SU-DHL-6 (cell line): Measurements from ENCODE around the gene WSCD1.

Source experiments
- H2AFZ ChIP-seq: fragments of 200-600 bp; sonication (generic); 2 replicates; pipeline ENCODE4 v1.6.1; 2014; ENCODE audit warnings: low read depth, mild to moderate bottlenecking, moderate library complexity, mixed read lengths, antibody characterized with exemption, low read length; ENCODE audit not compliant: severe bottlenecking
- H3F3A ChIP-seq: fragments of 200-600 bp; shearing (Covaris generic); 2 replicates; pipeline ENCODE4 v1.6.0; 2016; ENCODE audit warnings: antibody characterized with exemption, mild to moderate bottlenecking; ENCODE audit not compliant: insufficient read depth
- H3K27ac ChIP-seq: fragments of 200-600 bp; sonication (generic); 2 replicates; pipeline ENCODE4 v1.5.1; 2016; ENCODE audit warnings: low read depth, mild to moderate bottlenecking, low read length, moderate library complexity, mixed read lengths
- H3K27me3 ChIP-seq: fragments of 200-600 bp; sonication (generic), shearing (Covaris generic); 2 replicates; pipeline ENCODE4 v1.6.0; 2014; ENCODE audit warnings: mild to moderate bottlenecking, low read length
- H3K36me3 ChIP-seq: fragments of 200-600 bp; sonication (generic); 2 replicates; pipeline ENCODE4 v1.6.1; 2014; ENCODE audit warnings: mild to moderate bottlenecking, low read length, mixed read lengths
- H3K4me2 ChIP-seq: fragments of 300-600, 200-600 bp; shearing (Covaris generic), sonication (generic); 2 replicates; pipeline ENCODE4 v1.6.0; 2014; ENCODE audit warnings: low read length, low read depth, mild to moderate bottlenecking; ENCODE audit not compliant: poor library complexity, severe bottlenecking
- H3K4me3 ChIP-seq: fragments of 200-600 bp; sonication (generic); 2 replicates; pipeline ENCODE4 v1.5.1; 2014; ENCODE audit warnings: antibody characterized with exemption, low read length, mild to moderate bottlenecking, mixed read lengths; ENCODE audit not compliant: insufficient read depth, poor library complexity, severe bottlenecking
- H3K79me2 ChIP-seq: fragments of 200-600 bp; sonication (generic); 2 replicates; pipeline ENCODE4 v1.6.1; 2014; ENCODE audit warnings: mild to moderate bottlenecking, low read length, moderate library complexity; ENCODE audit not compliant: insufficient read depth
- H3K9ac ChIP-seq: fragments of 200-600 bp; sonication (generic); 2 replicates; pipeline ENCODE4 v1.7.0; 2014; ENCODE audit warnings: mild to moderate bottlenecking, low read length
- H3K9me2 ChIP-seq: fragments of 200-600 bp; sonication (generic); replicated peaks from 2 replicates; pipeline ENCODE4 v1.6.1; 2014; ENCODE audit warnings: low read length; ENCODE audit not compliant: insufficient read depth
- H3K9me3 ChIP-seq: fragments of 200-600 bp; sonication (generic); 2 replicates; pipeline ENCODE4 v1.6.1; 2014; ENCODE audit warnings: low read length, mixed read lengths; ENCODE audit not compliant: insufficient read depth
- H4K20me1 ChIP-seq: fragments of 200-600 bp; sonication (generic); 2 replicates; pipeline ENCODE4 v1.6.1; 2014; ENCODE audit warnings: low read depth, mild to moderate bottlenecking, antibody characterized with exemption, low read length, moderate library complexity, mixed read lengths
- CTCF ChIP-seq: fragments of 200-600 bp; sonication (generic); IDR thresholded peaks from one replicate; pipeline ENCODE4 v1.5.1; 2017; ENCODE audit warnings: antibody characterized with exemption, mild to moderate bottlenecking, low read length, moderate library complexity; ENCODE audit not compliant: insufficient read depth, poor library complexity, severe bottlenecking
- EZH2phosphoT487 ChIP-seq: fragments of 200-600 bp; sonication (generic), shearing (Covaris generic); conservative IDR thresholded peaks from 2 replicates; pipeline ENCODE4 v1.6.1; 2018; ENCODE audit warnings: mild to moderate bottlenecking, antibody characterized with exemption, low read length, moderate library complexity, mixed read lengths

WSCD1 gene

DNA sequence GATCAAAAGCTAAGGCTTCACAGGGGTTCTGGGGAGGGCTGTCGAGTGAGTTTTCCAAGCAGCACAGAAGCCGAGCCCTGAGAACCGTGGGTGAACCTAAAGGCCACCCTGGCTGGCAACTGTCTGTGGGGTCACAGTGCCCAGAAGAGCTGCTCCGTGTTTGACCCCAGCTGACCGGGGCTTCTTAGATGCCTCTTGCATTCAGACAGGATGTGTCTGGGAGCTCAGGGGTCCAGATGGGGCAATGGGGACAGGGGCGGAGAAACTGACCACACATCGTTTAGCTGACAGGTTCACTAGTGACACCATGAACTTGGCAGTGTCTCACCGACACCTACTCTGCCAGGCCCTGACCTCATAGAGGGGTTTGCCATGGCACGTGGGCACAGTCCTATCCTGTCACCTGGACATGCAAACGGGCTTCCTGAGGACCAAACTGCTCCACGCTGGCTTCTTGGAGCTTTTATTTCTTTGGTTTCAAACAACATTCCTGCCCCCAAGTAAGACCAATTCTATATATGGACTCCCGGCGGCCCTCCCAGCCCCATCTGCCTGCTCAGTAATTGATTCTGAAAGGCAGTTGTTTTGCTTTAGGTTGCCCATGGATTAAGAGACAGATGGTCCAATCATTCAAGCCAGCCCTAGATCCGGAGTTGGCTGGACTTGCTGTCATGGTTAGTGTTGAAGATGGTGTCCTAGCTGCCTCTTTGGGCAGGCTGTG, 22.2 kb downstream of the WSCD1 start:
- Histone ChIP-seq H4K20me1 (no peaks in the 10 kb centered on the region), H3F3A (no peaks in the 10 kb centered on the region), H3K27ac (no peak overlapping the region), H3K4me2 (no peak overlapping the region), H3K9me2 (no peaks in the 10 kb centered on the region), H3K9me3 (no peaks in the 10 kb centered on the region), H3K9ac (no peak overlapping the region), H3K79me2 (no peaks in the 10 kb centered on the region), H3K4me3 (no peak overlapping the region), H2AFZ (no peak overlapping the region), H3K27me3 (no peaks in the 10 kb centered on the region), H3K36me3 (no peaks in the 10 kb centered on the region)
- TF ChIP-seq EZH2phosphoT487, result no peak
- no peak for TF ChIP-seq CTCF

- H3K9me3 ChIP-seq, result no peaks in the 10 kb centered on the region
- H3K27me3 ChIP-seq, result no peaks in the 10 kb centered on the region
- no peak overlapping the region for H3K4me3 ChIP-seq
- no peaks in the 10 kb centered on the region for H3F3A ChIP-seq
- TF ChIP-seq EZH2phosphoT487 (no peak), CTCF (no peak)
- H4K20me1 ChIP-seq, result no peaks in the 10 kb centered on the region
- no peak overlapping the region for H2AFZ ChIP-seq
- H3K79me2 ChIP-seq, result no peaks in the 10 kb centered on the region
- no peak overlapping the region for H3K9ac ChIP-seq
- no peak overlapping the region for H3K4me2 ChIP-seq
- H3K27ac ChIP-seq, result no peak overlapping the region
- H3K36me3 ChIP-seq, result no peaks in the 10 kb centered on the region
- no peaks in the 10 kb centered on the region for H3K9me2 ChIP-seq
Measured at GRCh38 chr17:6092903-6093468, 22.8 kb downstream of the WSCD1 start.

DNA sequence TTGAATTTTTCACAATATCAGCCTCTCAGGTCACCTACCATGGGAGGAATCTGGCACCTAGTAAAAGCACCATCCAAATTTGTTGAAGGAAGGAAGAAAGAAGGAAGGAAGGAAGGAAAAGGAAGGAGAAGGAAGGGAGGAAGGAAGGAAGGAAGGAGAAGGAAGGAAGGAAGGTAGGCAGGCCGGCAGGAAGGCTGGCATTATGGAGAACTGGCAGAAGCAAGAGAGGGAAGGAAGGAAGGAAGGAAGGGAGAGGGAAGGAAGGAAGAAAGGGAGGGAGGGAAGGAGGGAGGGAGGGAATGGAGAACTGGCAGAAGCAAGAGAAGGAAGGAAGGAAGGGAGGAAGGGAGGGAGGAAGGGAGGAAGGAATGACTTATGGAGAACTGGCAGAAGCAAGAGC, 24.3 kb downstream of the WSCD1 start:
- Histone ChIP-seq H3F3A (no peaks in the 10 kb centered on the region), H3K36me3 (no peaks in the 10 kb centered on the region), H3K9ac (no peak overlapping the region), H3K9me2 (no peaks in the 10 kb centered on the region), H2AFZ (no peak overlapping the region), H3K27ac (no peak overlapping the region), H3K4me2 (no peak overlapping the region), H3K4me3 (no peak overlapping the region), H3K79me2 (no peaks in the 10 kb centered on the region), H3K27me3 (no peaks in the 10 kb centered on the region), H4K20me1 (no peaks in the 10 kb centered on the region), H3K9me3 (no peaks in the 10 kb centered on the region)
- TF ChIP-seq EZH2phosphoT487 (no peak), CTCF (no peak)
